PFSK-1 (cell line): ENCODE measurements around the gene CTNNAL1.

Experiments used
- FOXP2 ChIP-seq: optimal IDR thresholded peaks from 2 replicates; pipeline ENCODE3; 2011; ENCODE audit warnings: borderline replicate concordance, control low read depth, inconsistent platforms; ENCODE audit not compliant: insufficient read depth; ENCODE audit errors: extremely low read length, extremely low read depth
- POLR2AphosphoS5 ChIP-seq: IDR thresholded peaks from 2 replicates; pipeline ENCODE4 v1.6.1; 2012; ENCODE audit warnings: low read depth, mild to moderate bottlenecking, control low read depth, low read length, moderate library complexity
- REST ChIP-seq, 2 experiments: IDR thresholded peaks; 2 replicates each; pipeline versions ENCODE4 v1.6.1 to v1.8.0; 2011 to 2012; ENCODE audit warnings: low read depth in 2 of 2, low read length in 2 of 2, control low read depth in 1 of 2, inconsistent platforms in 1 of 2, mild to moderate bottlenecking in 1 of 2, moderate library complexity in 1 of 2; ENCODE audit not compliant: insufficient read depth in 1 of 2
- SIN3A ChIP-seq: IDR thresholded peaks from 2 replicates; pipeline ENCODE4 v1.6.1; 2012; ENCODE audit warnings: mild to moderate bottlenecking, low read length, moderate library complexity, borderline replicate concordance; ENCODE audit not compliant: insufficient read depth
- TAF1 ChIP-seq: IDR thresholded peaks from 2 replicates; pipeline ENCODE4 v1.6.1; 2012; ENCODE audit warnings: low read length, control low read depth, borderline replicate concordance; ENCODE audit not compliant: insufficient read depth

GRCh38 chr9:108903420-108904103, 109.7 kb downstream of the CTNNAL1 start:
- no peak for TF ChIP-seq POLR2AphosphoS5
- no peak for TF ChIP-seq TAF1
- no peak for TF ChIP-seq SIN3A
- TF ChIP-seq FOXP2: no peak
- no peak for TF ChIP-seq REST (IDR thresholded peaks at IDR 0.05; ENCODE audit: insufficient read depth in 1 of 2, low read depth in 2 of 2, low read length in 2 of 2)
